Fibroblast of skin of left biceps (primary cell): ENCODE data around the gene SNF8.

Source experiments
- DNase-seq, 2 experiments: peaks; one replicate each; pipeline ENCODE4 v3.0.0-alpha.2; 2013; ENCODE audit warnings: low read depth in 2 of 2

SNF8 gene

GRCh38 chr17:48892940-48893645 is 51.5 kb downstream of the SNF8 start:
- no peak for DNase-seq

- DNase-seq = no peak
These were observed 54.6 kb downstream of the SNF8 start for GRCh38 chr17:48890086-48890485.

- no peak for DNase-seq
These were observed 61.5 kb downstream of the SNF8 start for GRCh38 chr17:48883171-48883570.

GRCh38 chr17:48882272-48882671 is 62.4 kb downstream of the SNF8 start:
- DNase-seq = no peak
